ENCODE data around the gene ZNF784. TPM values are rescaled to one million over a fixed set of nuclear protein-coding genes. Genes with fewer than 3 reads are reported as not detected.

ZNF784 gene
- total and polyA plus RNA-seq, 9 of the 15 experiments (the other 6 are each of a cell fraction or from before 2014, with no cell fraction given): 0.14 to 6.1 (median 2.1) TPM

DNA sequence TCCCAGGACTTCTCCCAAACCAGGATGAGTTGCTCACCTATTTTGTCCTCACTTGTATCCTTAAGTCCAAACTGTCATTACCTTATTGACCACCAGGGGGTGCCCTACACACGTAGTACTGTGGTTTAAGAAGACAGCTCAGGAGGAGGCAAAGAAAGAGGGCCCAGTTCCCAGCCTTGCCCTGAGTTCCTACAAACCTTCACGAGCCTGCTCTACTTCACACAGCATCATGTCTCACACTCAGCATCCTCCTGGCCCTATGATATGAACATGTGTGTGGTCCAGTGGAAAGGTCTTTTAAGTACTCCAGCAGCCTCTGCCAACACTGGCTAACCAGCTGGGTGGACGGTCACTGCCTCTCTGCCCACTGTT lies 8.1 kb upstream of the ZNF784 start:
- ATAC-seq (peak; percentile 82), FAIRE-seq (peak; percentile 91), DNase-seq (ENCODE audit: extremely low read depth in 1 of 4, low spot score in 3 of 4) (peak; percentile 54 to 95 (median 60))
- Histone ChIP-seq H3K4me2 (ENCODE audit: insufficient read depth, low read length) (peak overlapping the region; percentile 21; the same call in 1 of the 2 replicates), H3K9ac (ENCODE audit: insufficient read depth in 1 of 2, low read depth in 2 of 2, low read length in 2 of 2) (no peak overlapping the region), H3K79me2 (ENCODE audit: control insufficient read depth, insufficient read depth, low read length) (peaks cover 23% of the 10 kb centered on the region), H3K27ac (ENCODE audit: extremely low read depth, low read depth, low read length) (no peak overlapping the region), H3K4me1 (replicated peaks in 1 of 2; ENCODE audit: control insufficient read depth in 2 of 2, insufficient read depth in 2 of 2, low read length in 2 of 2) (peaks cover 13 to 22% of the 10 kb centered on the region in 2 experiments), H3K36me3 (ENCODE audit: control insufficient read depth, insufficient read depth, low read length) (no peaks in the 10 kb centered on the region), H2AFZ (ENCODE audit: low read depth, low read length) (peak overlapping the region; percentile 86), H3K4me3 (no peak overlapping the region), H3K27me3 (ENCODE audit: control insufficient read depth in 2 of 2, insufficient read depth in 2 of 2, low read length in 2 of 2) (no peaks in the 10 kb centered on the region), H3K9me3 (replicated peaks; ENCODE audit: control insufficient read depth, insufficient read depth, low read depth, low read length) (0 out of 2 replicates have a peak, but pooled peaks cover 2% of the 10 kb centered on the region), H3K9me1 (ENCODE audit: control insufficient read depth, insufficient read depth, low read length) (no peaks in the 10 kb centered on the region), H4K20me1 (replicated peaks; ENCODE audit: control insufficient read depth, insufficient read depth, low read length) (no peaks in the 10 kb centered on the region)
- CTCF ChIA-PET (ENCODE audit: low intra/inter-chr PET ratio): interaction anchor here (0.5 to 3.3 kb wide), 9 partner anchors 21 to 539 kb away, joined by 3 to 73 read pairs (median 5); partner anchors contain the start of genes U2AF2 and ZNF865
- intact Hi-C loops (cut with micrococcal nuclease) (loop anchor here (1.0 to 10.0 kb wide), 2 partner anchors 177 to 488 kb away; partner anchors contain the start of gene TNNT1), in situ Hi-C loops (cut with MboI) (loop anchor here (10.0 to 25.0 kb wide), 3 partner anchors 495 to 758 kb away; partner anchors contain the start of genes FCAR, TNNT1 and ZSCAN5A)
- POLR2A ChIA-PET: interaction anchor here (0.5 to 2.0 kb wide), 5 partner anchors 8 to 683 kb away, joined by 3 to 12 read pairs (median 3); partner anchors contain the start of genes ZNF784 and ZNF865
- WGBS (ENCODE audit: insufficient coverage, low coverage, missing lambda C conversion rate): 31% methylated on average over 3 of the region's 3 CpGs
- BruUV-seq (replicated peaks): no TSS peak
- TF ChIP-seq FOXA3 (CRISPR knock-in tag; conservative IDR thresholded peaks at IDR 0.05 in 1 of 2, IDR thresholded peaks at IDR 0.05 in 1 of 2) (0 out of 4 replicates have a peak, but pooled peaks of 1 of the 2 experiments have one; percentile 24), NRF1 (conservative IDR thresholded peaks at IDR 0.05 in 1 of 2, IDR thresholded peaks at IDR 0.05 in 1 of 2) (0 out of 4 replicates have a peak, but pooled peaks have one; percentile 1 to 19)
- TF ChIP-seq, protein P1, sequence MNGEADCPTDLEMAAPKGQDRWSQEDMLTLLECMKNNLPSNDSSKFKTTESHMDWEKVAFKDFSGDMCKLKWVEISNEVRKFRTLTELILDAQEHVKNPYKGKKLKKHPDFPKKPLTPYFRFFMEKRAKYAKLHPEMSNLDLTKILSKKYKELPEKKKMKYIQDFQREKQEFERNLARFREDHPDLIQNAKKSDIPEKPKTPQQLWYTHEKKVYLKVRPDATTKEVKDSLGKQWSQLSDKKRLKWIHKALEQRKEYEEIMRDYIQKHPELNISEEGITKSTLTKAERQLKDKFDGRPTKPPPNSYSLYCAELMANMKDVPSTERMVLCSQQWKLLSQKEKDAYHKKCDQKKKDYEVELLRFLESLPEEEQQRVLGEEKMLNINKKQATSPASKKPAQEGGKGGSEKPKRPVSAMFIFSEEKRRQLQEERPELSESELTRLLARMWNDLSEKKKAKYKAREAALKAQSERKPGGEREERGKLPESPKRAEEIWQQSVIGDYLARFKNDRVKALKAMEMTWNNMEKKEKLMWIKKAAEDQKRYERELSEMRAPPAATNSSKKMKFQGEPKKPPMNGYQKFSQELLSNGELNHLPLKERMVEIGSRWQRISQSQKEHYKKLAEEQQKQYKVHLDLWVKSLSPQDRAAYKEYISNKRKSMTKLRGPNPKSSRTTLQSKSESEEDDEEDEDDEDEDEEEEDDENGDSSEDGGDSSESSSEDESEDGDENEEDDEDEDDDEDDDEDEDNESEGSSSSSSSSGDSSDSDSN (IDR thresholded peaks at IDR 0.05; ENCODE audit: borderline replicate concordance in 1 of 2, low read depth in 2 of 2, low read length in 2 of 2): 0 out of 4 replicates have a peak, but pooled peaks of 1 of the 2 experiments have one; percentile 36
- TF ChIP-seq, protein P2, sequence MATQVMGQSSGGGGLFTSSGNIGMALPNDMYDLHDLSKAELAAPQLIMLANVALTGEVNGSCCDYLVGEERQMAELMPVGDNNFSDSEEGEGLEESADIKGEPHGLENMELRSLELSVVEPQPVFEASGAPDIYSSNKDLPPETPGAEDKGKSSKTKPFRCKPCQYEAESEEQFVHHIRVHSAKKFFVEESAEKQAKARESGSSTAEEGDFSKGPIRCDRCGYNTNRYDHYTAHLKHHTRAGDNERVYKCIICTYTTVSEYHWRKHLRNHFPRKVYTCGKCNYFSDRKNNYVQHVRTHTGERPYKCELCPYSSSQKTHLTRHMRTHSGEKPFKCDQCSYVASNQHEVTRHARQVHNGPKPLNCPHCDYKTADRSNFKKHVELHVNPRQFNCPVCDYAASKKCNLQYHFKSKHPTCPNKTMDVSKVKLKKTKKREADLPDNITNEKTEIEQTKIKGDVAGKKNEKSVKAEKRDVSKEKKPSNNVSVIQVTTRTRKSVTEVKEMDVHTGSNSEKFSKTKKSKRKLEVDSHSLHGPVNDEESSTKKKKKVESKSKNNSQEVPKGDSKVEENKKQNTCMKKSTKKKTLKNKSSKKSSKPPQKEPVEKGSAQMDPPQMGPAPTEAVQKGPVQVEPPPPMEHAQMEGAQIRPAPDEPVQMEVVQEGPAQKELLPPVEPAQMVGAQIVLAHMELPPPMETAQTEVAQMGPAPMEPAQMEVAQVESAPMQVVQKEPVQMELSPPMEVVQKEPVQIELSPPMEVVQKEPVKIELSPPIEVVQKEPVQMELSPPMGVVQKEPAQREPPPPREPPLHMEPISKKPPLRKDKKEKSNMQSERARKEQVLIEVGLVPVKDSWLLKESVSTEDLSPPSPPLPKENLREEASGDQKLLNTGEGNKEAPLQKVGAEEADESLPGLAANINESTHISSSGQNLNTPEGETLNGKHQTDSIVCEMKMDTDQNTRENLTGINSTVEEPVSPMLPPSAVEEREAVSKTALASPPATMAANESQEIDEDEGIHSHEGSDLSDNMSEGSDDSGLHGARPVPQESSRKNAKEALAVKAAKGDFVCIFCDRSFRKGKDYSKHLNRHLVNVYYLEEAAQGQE (IDR thresholded peaks at IDR 0.05; ENCODE audit: borderline replicate concordance): peak; percentile 76; the same call in 1 of the 2 replicates
- TF ChIP-seq, protein P2 (CRISPR knock-in tag; IDR thresholded peaks at IDR 0.05; ENCODE audit: low read depth): no peak

Data from K562 (cell line).